Measurements from ENCODE around the gene SLC34A1.

- no peak for TF ChIP-seq EZH2 (IDR thresholded peaks at IDR 0.05; ENCODE audit: low read depth, unreplicated experiment)
- no peak for TF ChIP-seq CTCF (conservative IDR thresholded peaks at IDR 0.05; ENCODE audit: low read depth in 2 of 2)
- no peak for TF ChIP-seq POLR2AphosphoS5 (IDR thresholded peaks at IDR 0.05; ENCODE audit: low read depth)
- no peak for TF ChIP-seq EZH2phosphoT487 (IDR thresholded peaks at IDR 0.05; ENCODE audit: unreplicated experiment)
- TF ChIP-seq, protein P1, sequence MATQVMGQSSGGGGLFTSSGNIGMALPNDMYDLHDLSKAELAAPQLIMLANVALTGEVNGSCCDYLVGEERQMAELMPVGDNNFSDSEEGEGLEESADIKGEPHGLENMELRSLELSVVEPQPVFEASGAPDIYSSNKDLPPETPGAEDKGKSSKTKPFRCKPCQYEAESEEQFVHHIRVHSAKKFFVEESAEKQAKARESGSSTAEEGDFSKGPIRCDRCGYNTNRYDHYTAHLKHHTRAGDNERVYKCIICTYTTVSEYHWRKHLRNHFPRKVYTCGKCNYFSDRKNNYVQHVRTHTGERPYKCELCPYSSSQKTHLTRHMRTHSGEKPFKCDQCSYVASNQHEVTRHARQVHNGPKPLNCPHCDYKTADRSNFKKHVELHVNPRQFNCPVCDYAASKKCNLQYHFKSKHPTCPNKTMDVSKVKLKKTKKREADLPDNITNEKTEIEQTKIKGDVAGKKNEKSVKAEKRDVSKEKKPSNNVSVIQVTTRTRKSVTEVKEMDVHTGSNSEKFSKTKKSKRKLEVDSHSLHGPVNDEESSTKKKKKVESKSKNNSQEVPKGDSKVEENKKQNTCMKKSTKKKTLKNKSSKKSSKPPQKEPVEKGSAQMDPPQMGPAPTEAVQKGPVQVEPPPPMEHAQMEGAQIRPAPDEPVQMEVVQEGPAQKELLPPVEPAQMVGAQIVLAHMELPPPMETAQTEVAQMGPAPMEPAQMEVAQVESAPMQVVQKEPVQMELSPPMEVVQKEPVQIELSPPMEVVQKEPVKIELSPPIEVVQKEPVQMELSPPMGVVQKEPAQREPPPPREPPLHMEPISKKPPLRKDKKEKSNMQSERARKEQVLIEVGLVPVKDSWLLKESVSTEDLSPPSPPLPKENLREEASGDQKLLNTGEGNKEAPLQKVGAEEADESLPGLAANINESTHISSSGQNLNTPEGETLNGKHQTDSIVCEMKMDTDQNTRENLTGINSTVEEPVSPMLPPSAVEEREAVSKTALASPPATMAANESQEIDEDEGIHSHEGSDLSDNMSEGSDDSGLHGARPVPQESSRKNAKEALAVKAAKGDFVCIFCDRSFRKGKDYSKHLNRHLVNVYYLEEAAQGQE (IDR thresholded peaks at IDR 0.05; ENCODE audit: unreplicated experiment): no peak
- no peak for TF ChIP-seq STAT1 (IDR thresholded peaks at IDR 0.05; ENCODE audit: unreplicated experiment)
- no peak for TF ChIP-seq JUNB (IDR thresholded peaks at IDR 0.05; ENCODE audit: unreplicated experiment)
Observed at GRCh38 chr5:177396078-177396477, 11.8 kb downstream of the SLC34A1 start.

Measured in GM23338 (cell line).